B cell (primary cell): Measurements from ENCODE around the gene TLR7. TPM values are rescaled to one million over a fixed set of nuclear protein-coding genes. Genes with fewer than 3 reads are reported as not detected.
A peak's percentile ranks its signal among the peaks of the same experiment; 100 is the strongest.

Experiments used
- ATAC-seq: fragments of 200-7000 bp; cut with Tn5 transposase; one replicate; pipeline ENCODE4 v1.10.0; 2021; ENCODE audit warnings: low read depth, mild to moderate bottlenecking, moderate number of reproducible peaks, moderate library complexity
- CTCF ChIA-PET: fragments of 350-600 bp; sonication (Branson Sonifier 250); formaldehyde crosslinking; loops from one replicate; lab custom pipeline; 2021; ENCODE audit warnings: antibody characterized with exemption, inconsistent platforms; lab: Charles Lee
- POLR2A ChIA-PET: fragments of 350-600 bp; sonication (Branson Sonifier 250); formaldehyde crosslinking; loops from one replicate; lab custom pipeline; 2021; ENCODE audit warnings: antibody characterized with exemption; lab: Charles Lee
- DNase-seq: peaks from one replicate; pipeline ENCODE4 v3.0.0; 2013
- H2AFZ ChIP-seq: 2 replicates; pipeline ENCODE4 v1.6.1; 2012; ENCODE audit warnings: mild to moderate bottlenecking, low read depth, low read length; ENCODE audit not compliant: insufficient read depth, poor library complexity, severe bottlenecking
- H3K27ac ChIP-seq, 2 donors: 1 replicate in 1 of 2; 2 replicates in 1 of 2; pipeline ENCODE4 v1.5.1; 2012 to 2013; ENCODE audit warnings: low read length in 2 of 2, mild to moderate bottlenecking in 2 of 2, moderate library complexity in 1 of 2
- H3K27me3 ChIP-seq, 4 experiments: fragments of 200-600 bp in 1 of 4; sonication (generic) in 1 of 4; replicated peaks in 1 of 4; 1 replicate in 2 of 4; 2 replicates in 2 of 4; pipeline versions ENCODE4 v1.6.1 to v1.7.0; 2013 to 2016; ENCODE audit warnings: low read length in 3 of 4, mild to moderate bottlenecking in 2 of 4, mixed read lengths in 1 of 4, moderate library complexity in 1 of 4; ENCODE audit not compliant: insufficient read depth in 4 of 4, control insufficient read depth in 3 of 4; ENCODE audit errors: control extremely low read depth in 1 of 4
- H3K36me3 ChIP-seq, 2 experiments: replicated peaks in 1 of 2; 1 replicate in 1 of 2; 2 replicates in 1 of 2; pipeline versions ENCODE4 v1.6.1 to v1.7.1; 2013; ENCODE audit warnings: low read length in 1 of 2; ENCODE audit not compliant: insufficient read depth in 2 of 2, control insufficient read depth in 1 of 2; ENCODE audit errors: control extremely low read depth in 1 of 2, extremely low read depth in 1 of 2
- H3K4me1 ChIP-seq, 2 donors: fragments of 200-600 bp in 1 of 2; sonication (generic) in 1 of 2; 1 replicate in 1 of 2; 2 replicates in 1 of 2; pipeline versions ENCODE4 v1.5.1 to v1.6.1; 2013 to 2017; ENCODE audit warnings: low read length in 2 of 2; ENCODE audit not compliant: control insufficient read depth in 2 of 2, insufficient read depth in 2 of 2
- H3K4me2 ChIP-seq: replicated peaks from 2 replicates; pipeline ENCODE3; 2012; ENCODE audit warnings: mild to moderate bottlenecking, low read depth, low read length; ENCODE audit not compliant: poor library complexity, severe bottlenecking
- H3K4me3 ChIP-seq, 5 experiments: fragments of 200-600 bp in 1 of 5; sonication (generic) in 1 of 5; 1 replicate in 3 of 5; 2 replicates in 2 of 5; pipeline versions ENCODE4 v1.5.1 to v1.7.0; 2011 to 2016; ENCODE audit warnings: low read length in 4 of 5, mild to moderate bottlenecking in 4 of 5, low read depth in 2 of 5, control low read depth in 1 of 5, moderate library complexity in 1 of 5; ENCODE audit not compliant: insufficient read depth in 1 of 5; ENCODE audit errors: control extremely low read depth in 1 of 5, extremely low read depth in 1 of 5
- H3K79me2 ChIP-seq: fragments of 200-600 bp; sonication (generic); one replicate; pipeline ENCODE4 v1.6.0; 2016; ENCODE audit warnings: low read length; ENCODE audit not compliant: control insufficient read depth, insufficient read depth
- H3K9ac ChIP-seq: fragments of 200-600 bp; sonication (generic); 2 replicates; pipeline ENCODE4 v1.6.1; 2017; ENCODE audit warnings: mild to moderate bottlenecking, low read length, moderate library complexity
- H3K9me3 ChIP-seq, 3 donors: one replicate each; pipeline versions ENCODE4 v1.6.1 to v1.7.1; 2013; ENCODE audit warnings: low read length in 2 of 3; ENCODE audit not compliant: control insufficient read depth in 2 of 3, insufficient read depth in 1 of 3; ENCODE audit errors: control extremely low read depth in 1 of 3
- H4K20me1 ChIP-seq: 2 replicates; pipeline ENCODE4 v1.6.0; 2012; ENCODE audit warnings: mild to moderate bottlenecking, low read length; ENCODE audit not compliant: insufficient read depth, control insufficient read depth, poor library complexity, severe bottlenecking
- H3K27ac Mint-ChIP-seq: one replicate; pipeline ENCODE4 v1.8.0; 2021; ENCODE audit warnings: mixed read lengths
- H3K27me3 Mint-ChIP-seq: one replicate; pipeline ENCODE4 v1.8.0; 2021; ENCODE audit warnings: mixed read lengths
- H3K4me1 Mint-ChIP-seq: one replicate; pipeline ENCODE4 v1.8.0; 2021; ENCODE audit warnings: mixed read lengths
- H3K4me3 Mint-ChIP-seq: one replicate; pipeline ENCODE4 v1.8.0; 2021; ENCODE audit warnings: mixed read lengths
- H3K9me3 Mint-ChIP-seq: one replicate; pipeline ENCODE4 v1.8.0; 2022; ENCODE audit warnings: mixed read lengths; ENCODE audit not compliant: insufficient read depth
- CTCF ChIP-seq: fragments of 200-600 bp; IDR thresholded peaks from one replicate; pipeline ENCODE4 v1.8.0; 2022; ENCODE audit warnings: antibody characterized with exemption, mild to moderate bottlenecking
- EZH2 ChIP-seq: IDR thresholded peaks from 2 replicates; pipeline ENCODE4 v1.6.1; 2012; ENCODE audit warnings: borderline replicate concordance, low read depth, mild to moderate bottlenecking, moderate library complexity, low read length; ENCODE audit not compliant: insufficient read depth, poor library complexity, severe bottlenecking
- WGBS: methylation state at CpG from one replicate; pipeline ENCODE4 v1.1.5; 2013; ENCODE audit warnings: missing lambda C conversion rate; ENCODE audit not compliant: insufficient coverage; 5-methylcytosine and 5-hydroxymethylcytosine counted together
- intact Hi-C: fragments of 100-400 bp; cut with micrococcal nuclease; formaldehyde crosslinking; loops from one replicate; pipeline ENCODE4 v1.10.0; 2022
- polyA plus RNA-seq: library from polyadenylated mRNA; depleted of rRNA; stranded (reverse); fragments of >200 nt; gene quantifications from 2 replicates; pipeline ENCODE4 v1.2.3, GENCODE V29; 2012
- total RNA-seq, 2 donors: library from RNA; stranded (reverse); fragments of 120-200 nt in 1 of 2; gene quantifications; 1 replicate in 1 of 2; 2 replicates in 1 of 2; pipeline versions ENCODE4 v1.2.3 to v1.2.4, GENCODE V29; 2013 to 2022

Gene TLR7
- total and polyA plus RNA-seq, 2 donors (not counting 1 experiment from before 2014, with no cell fraction given): 6.1 to 10.2 TPM

GRCh38 chrX:12825801-12826200 lies 41.1 kb upstream of the TLR7 start:
- Mint-ChIP-seq H3K9me3 (no peaks in the 10 kb centered on the region), H3K27me3 (no peaks in the 10 kb centered on the region), H3K4me1 (peaks cover 3% of the 10 kb centered on the region), H3K4me3 (no peak overlapping the region), H3K27ac (no peak overlapping the region)
- Histone ChIP-seq H3K79me2 (no peaks in the 10 kb centered on the region), H3K9ac (no peak overlapping the region), H3K4me3 (no peak overlapping the region), H2AFZ (no peak overlapping the region), H4K20me1 (no peaks in the 10 kb centered on the region), H3K27ac (no peak overlapping the region), H3K27me3 (no peaks in the 10 kb centered on the region), H3K36me3 (peaks cover 1 to 5% of the 10 kb centered on the region in 2 experiments), H3K4me2 (no peak overlapping the region), H3K4me1 (no peaks in the 10 kb centered on the region), H3K9me3 (no peaks in the 10 kb centered on the region)
- CTCF ChIA-PET: no interaction called here
- no peak for TF ChIP-seq CTCF
- TF ChIP-seq EZH2: no peak
- WGBS: 100% methylated on average over 1 of the region's 8 CpGs
- POLR2A ChIA-PET: no interaction called here
- no peak for DNase-seq
- ATAC-seq: no peak
- intact Hi-C loops: no loop called here

- Histone ChIP-seq H3K4me3 (peak overlapping the region in 2 of 5 experiments; percentile 22 to 42), H3K4me2 (peak overlapping the region; percentile 64), H3K4me1 (peaks cover 17 to 19% of the 10 kb centered on the region in 2 donors), H3K79me2 (no peaks in the 10 kb centered on the region), H2AFZ (peak overlapping the region; percentile 76), H3K9me3 (no peaks in the 10 kb centered on the region), H4K20me1 (no peaks in the 10 kb centered on the region), H3K36me3 (no peaks in the 10 kb centered on the region), H3K9ac (peak overlapping the region; percentile 61), H3K27ac (peak overlapping the region; percentile 75 to 84), H3K27me3 (no peaks in the 10 kb centered on the region)
- Mint-ChIP-seq H3K4me3 (peak overlapping the region; percentile 86), H3K27ac (peak overlapping the region; percentile 91), H3K9me3 (no peaks in the 10 kb centered on the region), H3K27me3 (no peaks in the 10 kb centered on the region), H3K4me1 (peaks cover 12% of the 10 kb centered on the region)
- ATAC-seq (no peak), DNase-seq (no peak)
- intact Hi-C loops: loop anchor here (10.0 kb wide), 1 partner anchor 52 kb away; no protein-coding TSS in a partner anchor
- TF ChIP-seq EZH2 (no peak), CTCF (no peak)
- ChIA-PET CTCF (interaction anchor here (0.9 to 1.6 kb wide), 4 partner anchors 23 to 645 kb away, joined by 3 to 7 read pairs (median 3); no protein-coding TSS in a partner anchor), POLR2A (no interaction called here)
- WGBS: no CpG with 5 or more reads among the region's 2 CpGs
Measured at GRCh38 chrX:12843061-12843667, 23.7 kb upstream of the TLR7 start.
